ENCODE measurements around the gene RALGPS2.
"Not testable (repeated sequence)": the region's sequence is repeated elsewhere in the genome, so short reads cannot be mapped to it uniquely, and the experiment has no call there.

Gene RALGPS2

GRCh38 chr1:178725466-178726086 lies 532 bp downstream of the RALGPS2 start:
- DNase-seq: peak; percentile 61

DNA sequence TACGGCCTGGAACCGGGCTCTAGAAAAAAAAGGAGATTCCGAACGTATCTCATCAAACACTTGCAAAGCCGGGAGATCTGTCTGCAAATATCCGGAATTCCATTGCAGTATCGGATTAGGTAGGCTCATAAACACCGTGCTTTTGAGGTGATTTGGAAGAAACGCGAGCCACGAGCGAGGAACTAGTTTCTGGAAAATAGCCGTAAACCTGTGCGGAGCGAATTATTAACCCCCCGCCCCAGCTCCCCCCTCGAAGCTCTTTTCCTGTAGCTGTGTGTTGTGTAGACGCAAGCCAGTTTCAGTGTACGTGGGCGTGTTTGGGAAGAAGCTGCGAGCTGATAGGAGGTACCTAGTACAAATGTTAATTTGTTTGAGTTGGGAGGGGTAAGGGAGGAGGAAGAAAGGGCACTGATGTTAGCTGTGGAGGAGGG lies 1.1 kb downstream of the RALGPS2 start:
- DNase-seq: peak; percentile 88

- DNase-seq: no peak
These were observed 1.5 kb downstream of the RALGPS2 start for GRCh38 chr1:178726545-178726944.

GRCh38 chr1:178727014-178727895 lies 2.2 kb downstream of the RALGPS2 start:
- no peak for DNase-seq

- DNase-seq: no peak
These were observed 8.9 kb downstream of the RALGPS2 start for GRCh38 chr1:178733972-178734371.

GRCh38 chr1:178738780-178739179 lies 13.7 kb downstream of the RALGPS2 start:
- no peak for DNase-seq

GRCh38 chr1:178739285-178740045 lies 14.4 kb downstream of the RALGPS2 start:
- no peak for DNase-seq

GRCh38 chr1:178740491-178740890 lies 15.4 kb downstream of the RALGPS2 start:
- no peak for DNase-seq

DNA sequence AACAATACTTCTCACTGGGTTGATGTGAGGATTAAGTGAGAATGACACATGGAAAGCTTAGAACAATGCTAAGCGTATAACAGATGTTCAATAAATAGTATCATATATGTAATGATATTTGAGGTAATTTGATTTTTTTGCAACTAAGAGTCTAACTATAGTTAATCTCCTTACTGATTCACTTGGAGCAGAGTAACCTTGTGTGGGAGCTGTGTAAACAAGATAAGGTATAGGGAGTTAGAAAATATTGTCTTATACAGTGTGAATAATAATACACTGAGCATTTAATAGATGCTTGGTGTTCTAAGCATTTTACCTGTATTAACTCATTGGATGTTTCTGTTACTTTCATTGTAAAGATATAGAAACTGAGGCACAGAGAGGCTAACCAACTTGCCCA lies 15.9 kb downstream of the RALGPS2 start:
- no peak for DNase-seq

GRCh38 chr1:178743801-178744200 lies 18.8 kb downstream of the RALGPS2 start:
- DNase-seq: no peak

DNA sequence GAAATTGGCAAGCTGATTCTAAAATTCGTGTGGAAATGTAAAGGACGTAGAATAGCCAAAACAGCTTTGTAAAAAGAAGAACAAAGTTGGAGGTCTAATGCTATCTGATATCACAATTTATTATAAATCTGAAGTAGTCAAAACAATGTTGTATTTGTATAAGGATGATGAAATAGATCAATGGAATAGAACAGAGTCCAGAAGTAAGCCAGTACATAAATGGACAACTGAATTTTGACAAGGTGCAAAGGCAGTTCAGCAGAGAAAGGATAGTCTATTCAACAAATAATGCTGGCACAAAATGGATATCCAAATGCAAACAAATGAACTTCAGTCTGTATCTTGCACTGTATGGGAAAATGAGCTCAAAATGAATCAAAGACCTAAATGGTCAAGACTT lies 20.2 kb downstream of the RALGPS2 start:
- DNase-seq: no peak

DNA sequence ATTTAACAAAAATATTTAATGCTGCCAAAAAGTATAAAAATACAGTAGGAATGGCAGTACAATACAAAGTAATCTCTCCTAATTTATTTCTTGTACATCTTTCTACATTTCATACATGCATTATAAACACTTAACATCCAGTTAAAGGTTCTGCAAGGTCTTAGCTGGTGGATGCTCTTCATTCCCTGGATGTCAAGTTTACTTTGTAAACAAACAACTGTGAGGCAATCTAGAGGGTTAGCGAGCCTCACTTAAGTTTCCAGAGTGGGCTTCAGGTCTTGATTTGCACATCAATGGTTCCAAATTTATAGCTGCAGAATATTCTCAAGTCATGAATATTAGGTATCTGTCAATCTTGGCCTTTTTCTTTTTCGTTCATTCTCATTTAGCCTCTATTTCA lies 21.3 kb downstream of the RALGPS2 start:
- DNase-seq: no peak

- DNase-seq: not testable (repeated sequence)
These were observed 22.3 kb downstream of the RALGPS2 start for GRCh38 chr1:178747361-178747760.

DNA sequence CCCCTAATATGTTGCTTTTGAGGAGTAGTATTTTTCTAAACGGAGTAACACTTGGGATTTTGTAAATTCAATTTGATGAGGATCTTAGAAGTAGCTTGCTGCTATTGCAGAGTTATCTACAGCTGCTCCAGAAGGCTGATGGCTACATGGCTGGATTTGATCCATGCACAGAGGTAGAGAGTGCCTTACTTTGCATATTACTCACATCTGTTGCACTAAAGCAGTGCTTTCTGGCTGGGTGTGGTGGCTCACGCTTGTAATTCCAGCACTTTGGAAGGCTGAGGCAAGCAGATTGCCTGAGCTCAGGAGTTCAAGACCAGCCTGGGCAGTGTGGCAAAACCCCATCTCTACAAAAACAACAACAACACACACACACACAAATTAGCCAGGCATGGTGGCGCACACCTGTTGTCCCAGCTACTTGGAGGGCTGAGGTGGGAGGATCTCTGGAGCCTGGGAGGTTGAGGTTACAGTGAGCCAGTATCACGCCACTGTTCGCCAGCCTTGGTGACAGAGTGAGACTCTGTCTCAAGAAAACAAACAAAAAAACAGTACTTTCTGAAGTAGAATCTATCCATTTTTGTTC lies 24.6 kb downstream of the RALGPS2 start:
- DNase-seq: no peak

DNA sequence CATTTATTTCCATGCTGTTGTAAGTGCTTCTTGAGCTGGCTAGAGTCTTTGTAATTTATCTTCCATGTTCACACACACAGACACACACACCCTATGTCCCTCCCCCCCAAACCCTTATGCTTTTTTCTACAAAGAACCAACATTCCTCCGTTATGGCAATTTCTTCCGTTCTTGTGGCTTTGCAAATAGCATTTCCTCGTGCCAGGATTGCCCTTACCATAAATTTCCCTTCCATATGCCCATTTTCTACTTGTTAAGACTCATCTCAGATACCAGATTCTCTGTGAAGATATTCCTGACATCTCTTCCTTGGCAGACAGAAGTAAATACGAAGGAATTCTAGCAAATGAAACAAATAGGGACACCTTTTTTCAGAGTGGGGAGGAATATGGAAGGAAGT lies 26.0 kb downstream of the RALGPS2 start:
- no peak for DNase-seq

DNA sequence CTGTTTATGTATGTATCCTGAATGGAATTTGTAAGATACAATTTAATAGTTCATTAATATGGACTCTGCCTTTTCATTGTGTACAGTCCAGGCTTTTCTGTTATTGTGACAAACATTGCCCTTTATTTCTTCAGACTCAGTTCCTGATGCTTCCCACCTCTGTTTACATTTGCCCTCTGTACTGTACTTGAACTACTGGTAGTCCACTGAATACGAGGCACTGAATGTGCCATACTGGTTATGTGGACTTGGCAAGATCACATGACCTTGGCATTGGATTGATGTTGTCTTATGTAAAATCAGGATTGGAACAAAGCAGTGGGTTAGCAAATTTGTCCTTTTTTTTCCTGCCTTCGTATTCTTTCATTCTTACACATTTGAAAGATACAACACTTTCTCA lies 27.8 kb downstream of the RALGPS2 start:
- DNase-seq: no peak

DNA sequence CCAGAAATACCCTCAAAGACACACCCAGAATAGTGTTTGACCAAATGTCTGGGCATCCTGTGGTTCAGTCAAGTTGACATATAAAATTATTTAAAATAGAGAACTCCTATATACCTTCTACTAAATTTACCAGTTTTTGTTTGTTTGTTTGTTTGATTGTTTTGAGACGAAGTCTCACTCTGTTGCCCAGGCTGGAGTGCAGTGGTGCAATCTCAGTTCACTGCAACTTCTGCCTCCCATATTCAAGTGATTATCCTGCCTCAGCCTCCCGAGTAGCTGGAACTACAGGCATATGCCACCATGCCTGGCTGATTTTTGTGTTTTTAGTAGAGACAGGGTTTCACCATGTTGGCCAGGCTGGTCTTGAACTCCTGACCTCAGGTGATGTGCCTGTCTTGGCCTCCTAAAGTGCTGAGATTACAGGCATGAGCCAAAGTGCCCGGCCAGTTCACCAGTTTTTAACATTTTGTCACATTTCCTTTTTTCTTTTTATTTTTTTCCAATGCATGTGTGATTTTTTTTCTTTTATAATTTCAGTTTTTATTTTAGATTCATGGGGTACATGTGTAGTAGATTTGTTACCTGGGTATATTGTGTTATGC lies 29.7 kb downstream of the RALGPS2 start:
- not testable (repeated sequence) for DNase-seq

- no peak for DNase-seq
These were observed 43.4 kb downstream of the RALGPS2 start for GRCh38 chr1:178768423-178768822.

DNA sequence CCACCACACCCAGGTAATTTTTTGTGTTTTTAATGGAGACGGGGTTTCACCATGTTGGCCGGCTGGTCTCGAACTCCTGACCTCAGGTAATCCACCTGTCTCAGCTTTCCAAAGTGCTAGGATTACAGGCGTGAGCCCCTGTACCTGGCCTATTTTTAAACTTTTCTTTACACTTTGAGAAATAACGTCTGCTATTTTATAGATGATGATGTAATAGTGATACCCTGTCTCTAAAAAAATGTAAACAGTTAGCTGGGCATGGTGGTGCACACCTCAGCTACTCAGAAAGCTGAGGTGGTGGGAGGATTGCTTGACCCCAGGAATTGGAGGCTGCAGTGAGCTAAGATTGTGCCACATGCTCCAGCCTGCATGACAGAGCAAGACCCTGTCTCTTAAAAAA lies 47.9 kb downstream of the RALGPS2 start:
- no peak for DNase-seq

GRCh38 chr1:178774263-178774662 lies 49.2 kb downstream of the RALGPS2 start:
- peak; percentile 37 for DNase-seq

GRCh38 chr1:178776553-178776952 lies 51.5 kb downstream of the RALGPS2 start:
- DNase-seq: no peak

GRCh38 chr1:178781533-178782330 lies 56.7 kb downstream of the RALGPS2 start:
- DNase-seq: peak; percentile 58
